GM12878 (cell line): Measurements from ENCODE around the gene TIMM21. TPM values are rescaled to one million over a fixed set of nuclear protein-coding genes. Genes with fewer than 3 reads are reported as not detected.

Experiments used
- ATAC-seq: fragments of 200-7000 bp; cut with Tn5 transposase; 3 replicates; pipeline ENCODE4 v1.9.1; 2020; ENCODE audit warnings: mild to moderate bottlenecking, moderate library complexity
- BruUV-seq: library from RNA; stranded (reverse); fragments of 400-500 nt; replicated peaks from 2 replicates; lab custom pipeline; 2021; lab: Mats Ljungman, UMichigan
- CTCF ChIA-PET: fragments of 300-600 bp; sonication (Branson Sonifier 250); formaldehyde crosslinking; extraction: SDS; loops from one replicate; lab custom pipeline; 2021; ENCODE audit warnings: inconsistent platforms; lab: Yijun Ruan, JAX
- POLR2A ChIA-PET: fragments of 350-600 bp; formaldehyde crosslinking; extraction: SDS; loops from one replicate; lab custom pipeline; 2021; ENCODE audit warnings: inconsistent platforms; lab: Charles Lee
- RAD21 ChIA-PET: fragments of 300-600 bp; sonication (Branson Sonifier 250); formaldehyde crosslinking; loops from one replicate; lab custom pipeline; 2023; ENCODE audit warnings: antibody characterized with exemption; ENCODE audit not compliant: unreplicated experiment; lab: Charles Lee
- SMC1A ChIA-PET: fragments of 300-600 bp; sonication (Branson Sonifier 250); formaldehyde crosslinking; loops from one replicate; lab custom pipeline; 2023; ENCODE audit not compliant: unreplicated experiment, uncharacterized antibody; lab: Charles Lee
- DNase-seq: peaks from one replicate; pipeline ENCODE4 v3.0.0-alpha.2; 2011; ENCODE audit warnings: low read depth, low spot score
- FAIRE-seq: peaks from 3 replicates; lab custom pipeline; 2011; peaks lifted over from hg19 to GRCh38; lab: Jason Lieb, UNC
- H2AFZ ChIP-seq: 2 replicates; pipeline ENCODE4 v1.6.0; 2011; ENCODE audit warnings: low read depth, low read length, control low read depth; ENCODE audit not compliant: control insufficient read depth
- H3K27ac ChIP-seq: 2 replicates; pipeline ENCODE4 v1.5.1; 2011; ENCODE audit warnings: control low read depth; ENCODE audit not compliant: control insufficient read depth, insufficient read depth
- H3K27me3 ChIP-seq, 2 experiments: replicated peaks in 1 of 2; 2 replicates each; pipeline versions ENCODE4 v1.6.0 to v1.6.1; 2011; ENCODE audit warnings: low read length in 1 of 2; ENCODE audit not compliant: control insufficient read depth in 2 of 2, insufficient read depth in 2 of 2
- H3K36me3 ChIP-seq, 2 experiments: 2 replicates each; pipeline ENCODE4 v1.5.1; 2011; ENCODE audit warnings: low read length in 1 of 2; ENCODE audit not compliant: control insufficient read depth in 2 of 2, insufficient read depth in 2 of 2
- H3K4me1 ChIP-seq: 2 replicates; pipeline ENCODE4 v1.6.1; 2011; ENCODE audit warnings: mild to moderate bottlenecking, low read length, moderate library complexity, mixed read lengths; ENCODE audit not compliant: control insufficient read depth, insufficient read depth
- H3K4me2 ChIP-seq: 2 replicates; pipeline ENCODE4 v1.6.0; 2011; ENCODE audit warnings: control low read depth; ENCODE audit not compliant: control insufficient read depth, insufficient read depth
- H3K4me3 ChIP-seq: fragments of 200-600 bp; sonication (generic); 2 replicates; pipeline ENCODE4 v1.5.1; 2016
- H3K79me2 ChIP-seq: 2 replicates; pipeline ENCODE4 v1.6.0; 2011; ENCODE audit warnings: low read length; ENCODE audit not compliant: control insufficient read depth, insufficient read depth
- H3K9ac ChIP-seq: 2 replicates; pipeline ENCODE4 v1.8.0; 2011; ENCODE audit warnings: low read length, control low read depth, mixed read lengths; ENCODE audit not compliant: control insufficient read depth, insufficient read depth
- H3K9me3 ChIP-seq: replicated peaks from 3 replicates; pipeline ENCODE4 v1.5.1; 2011; ENCODE audit warnings: mild to moderate bottlenecking, low read length; ENCODE audit not compliant: control insufficient read depth, insufficient read depth
- H4K20me1 ChIP-seq: 2 replicates; pipeline ENCODE4 v1.6.0; 2011; ENCODE audit not compliant: control insufficient read depth, insufficient read depth
- BCL3 ChIP-seq: IDR thresholded peaks from 2 replicates; pipeline ENCODE4 v1.6.1; 2011; ENCODE audit warnings: borderline replicate concordance, low read depth, mild to moderate bottlenecking, moderate library complexity, low read length; ENCODE audit not compliant: insufficient read depth, poor library complexity, severe bottlenecking
- BMI1 ChIP-seq: fragments of 450-650 bp; IDR thresholded peaks from 2 replicates; pipeline ENCODE4 v1.6.1; 2016; ENCODE audit warnings: mild to moderate bottlenecking, moderate library complexity, borderline replicate concordance
- E2F4 ChIP-seq: IDR thresholded peaks from 2 replicates; pipeline ENCODE4 v1.6.1; 2012; ENCODE audit warnings: low read depth, low read length, improper control_type of control experiment
- E4F1 ChIP-seq: fragments of 450-650 bp; IDR thresholded peaks from 2 replicates; pipeline ENCODE4 v1.6.1; 2018; ENCODE audit warnings: borderline replicate concordance, mild to moderate bottlenecking; ENCODE audit not compliant: partially characterized antibody
- NBN ChIP-seq: fragments of 450-650 bp; IDR thresholded peaks from 2 replicates; pipeline ENCODE4 v1.6.1; 2016
- PML ChIP-seq: IDR thresholded peaks from 2 replicates; pipeline ENCODE4 v1.6.1; 2012; ENCODE audit warnings: low read length, inconsistent platforms
- REST ChIP-seq: IDR thresholded peaks from 2 replicates; pipeline ENCODE4 v1.6.1; 2012; ENCODE audit warnings: mild to moderate bottlenecking, low read depth, low read length
- SMAD1 ChIP-seq: fragments of 450-650 bp; IDR thresholded peaks from 2 replicates; pipeline ENCODE4 v1.6.1; 2018; ENCODE audit warnings: mild to moderate bottlenecking, low read depth; ENCODE audit not compliant: partially characterized antibody
- SRF ChIP-seq, 2 experiments: IDR thresholded peaks; 2 replicates each; pipeline ENCODE4 v1.6.1; 2011; ENCODE audit warnings: low read depth in 2 of 2, low read length in 2 of 2, mild to moderate bottlenecking in 1 of 2, moderate library complexity in 1 of 2
- YBX1 ChIP-seq: fragments of 450-650 bp; IDR thresholded peaks from 2 replicates; pipeline ENCODE4 v1.6.1; 2016; ENCODE audit warnings: antibody characterized with exemption
- ZBTB40 ChIP-seq: fragments of 450-650 bp; IDR thresholded peaks from 2 replicates; pipeline ENCODE4 v1.6.1; 2016; ENCODE audit warnings: mild to moderate bottlenecking, moderate library complexity, borderline replicate concordance
- ZNF24 ChIP-seq: fragments of 450-650 bp; IDR thresholded peaks from 2 replicates; pipeline ENCODE4 v1.6.1; 2017; ENCODE audit warnings: antibody characterized with exemption, mild to moderate bottlenecking
- WGBS: methylation state at CpG from one replicate; pipeline ENCODE4 v1.1.6; 2016; ENCODE audit warnings: low lambda C conversion rate; ENCODE audit not compliant: insufficient replicate concordance, insufficient coverage; ENCODE audit errors: missing lambda C conversion rate; 5-methylcytosine and 5-hydroxymethylcytosine counted together
- in situ Hi-C: fragments of 300-500 bp; cut with MboI; formaldehyde crosslinking; loops from 9 replicates; pipeline ENCODE4 v1.14.3; 2018; ENCODE audit warnings: mixed read lengths
- intact Hi-C: fragments of 100-400 bp; cut with micrococcal nuclease; formaldehyde crosslinking; loops from one replicate; pipeline ENCODE4 v1.14.2; 2022; ENCODE audit not compliant: unreplicated experiment
- polyA plus RNA-seq, 11 experiments: library from polyadenylated mRNA; depleted of rRNA in 4 of 11; unstranded in 6 of 11; stranded (reverse) in 5 of 11; fragments of >200 nt; fragmentation: Nextera tagmentation in 4 of 11; fragmentation: Illumina TruSeq in 1 of 11; extraction: Ambion mirVana in 4 of 11; extraction: Trizol in 1 of 11; gene quantifications; 1 replicate in 1 of 11; 2 replicates in 10 of 11; pipeline versions ENCODE4 v1.2.1 to v1.2.3, GENCODE V29; 2011 to 2016; ENCODE audit warnings: inconsistent platforms in 2 of 11, missing spikeins in 2 of 11, low read depth in 1 of 11
- total RNA-seq, 4 experiments: library from RNA; depleted of rRNA in 3 of 4; stranded (reverse); fragments of >200 nt in 3 of 4; fragmentation: Illumina TruSeq in 1 of 4; extraction: Trizol in 1 of 4; gene quantifications; 2 replicates each; pipeline versions ENCODE4 v1.2.1 to v1.2.3, GENCODE V29; 2013 to 2021

Gene TIMM21
- total and polyA plus RNA-seq, 10 of the 15 experiments (the other 5 are each of a cell fraction or from before 2014, with no cell fraction given): 39.5 to 203 (median 83.4) TPM

- Histone ChIP-seq H4K20me1 (no peaks in the 10 kb centered on the region), H3K9ac (no peak overlapping the region), H3K4me1 (peaks cover 3% of the 10 kb centered on the region; the same call in 1 of the 2 replicates), H3K9me3 (no peaks in the 10 kb centered on the region), H2AFZ (no peak overlapping the region), H3K36me3 (no peaks in the 10 kb centered on the region), H3K27me3 (peaks cover 0 to 4% of the 10 kb centered on the region in 2 experiments; a peak in 1 of 4 replicates), H3K79me2 (no peaks in the 10 kb centered on the region), H3K4me2 (no peak overlapping the region), H3K27ac (no peak overlapping the region), H3K4me3 (no peak overlapping the region)
- in situ Hi-C loops: no loop called here
- CTCF ChIA-PET: no interaction called here
- RAD21 ChIA-PET: no interaction called here
- SMC1A ChIA-PET: no interaction called here
- BruUV-seq: no TSS peak
- 17% methylated on average over 2 of the region's 2 CpGs for WGBS
- POLR2A ChIA-PET: no interaction called here
- ATAC-seq: no peak
- intact Hi-C loops: no loop called here
- no peak for FAIRE-seq
- DNase-seq: no peak
- TF ChIP-seq SMAD1 (no peak), BMI1 (no peak), E2F4 (no peak), BCL3 (no peak), PML (no peak), YBX1 (no peak), E4F1 (no peak), REST (no peak), ZBTB40 (no peak), NBN (no peak), SRF (IDR thresholded peaks at IDR 0.05; ENCODE audit: low read depth in 2 of 2, low read length in 2 of 2) (no peak), ZNF24 (no peak)
Measured at GRCh38 chr18:74142252-74142651, 6.1 kb upstream of the TIMM21 start.
